HG03565 (cell line): ENCODE data around the gene PHF14.
A peak's percentile ranks its signal among the peaks of the same experiment; 100 is the strongest.
"Not testable (repeated sequence)": the region's sequence is repeated elsewhere in the genome, so short reads cannot be mapped to it uniquely, and the experiment has no call there.

ENCODE experiments used
- ATAC-seq: cut with Tn5 transposase; IDR thresholded peaks from one replicate; pipeline ENCODE4 v1.9.1; 2021; ENCODE audit warnings: mild to moderate bottlenecking, moderate library complexity; ENCODE audit not compliant: unreplicated experiment

PHF14 gene

GRCh38 chr7:10973942-10974911, 555 bp downstream of the PHF14 start:
- peak; percentile 0 for ATAC-seq

GRCh38 chr7:10977113-10977512, 3.4 kb downstream of the PHF14 start:
- no peak for ATAC-seq

DNA sequence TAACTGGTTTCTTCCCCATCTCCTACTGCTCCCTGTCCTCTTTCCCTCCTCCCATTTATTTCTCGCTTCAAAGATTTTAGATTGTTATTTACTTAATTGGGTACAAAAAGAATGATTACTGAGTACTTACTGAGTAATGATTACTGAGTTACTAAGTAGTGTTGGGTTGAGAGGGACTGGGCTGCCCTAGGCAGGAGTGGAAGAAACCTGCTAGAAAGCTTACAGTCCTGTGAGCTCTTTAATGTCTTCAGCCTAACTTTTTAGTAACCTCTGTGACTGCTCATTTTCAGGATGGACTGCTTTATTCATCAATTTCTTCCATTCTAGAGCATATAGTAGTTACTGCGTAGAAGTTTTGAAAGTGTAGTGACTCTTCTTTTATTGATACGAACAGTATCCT, 7.6 kb downstream of the PHF14 start:
- ATAC-seq, result no peak

DNA sequence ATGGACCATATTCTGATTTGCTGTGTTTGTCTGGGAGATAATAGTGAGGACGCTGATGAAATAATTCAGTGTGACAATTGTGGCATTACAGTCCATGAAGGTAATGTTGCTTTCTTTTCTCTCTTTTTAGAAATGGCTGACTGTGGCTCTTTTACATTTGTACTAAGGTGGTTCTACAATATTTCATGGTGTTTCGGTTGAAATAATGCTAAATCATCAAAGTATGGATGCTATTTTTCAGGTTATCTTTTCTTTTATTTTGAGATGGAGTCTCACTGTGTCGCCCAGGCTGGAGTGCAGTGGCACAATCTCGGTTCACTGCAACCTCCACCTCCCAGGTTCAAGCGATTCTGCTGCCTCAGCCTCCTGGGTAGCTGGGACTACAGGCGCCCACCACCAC, 17.1 kb downstream of the PHF14 start:
- not testable (repeated sequence) for ATAC-seq

- not testable (repeated sequence) for ATAC-seq
Measured at GRCh38 chr7:10995482-10996166, 22.0 kb downstream of the PHF14 start.

- ATAC-seq, result no peak
Measured at GRCh38 chr7:10998996-10999757, 25.5 kb downstream of the PHF14 start.

- no peak for ATAC-seq
Measured at GRCh38 chr7:11005202-11005601, 31.5 kb downstream of the PHF14 start.

DNA sequence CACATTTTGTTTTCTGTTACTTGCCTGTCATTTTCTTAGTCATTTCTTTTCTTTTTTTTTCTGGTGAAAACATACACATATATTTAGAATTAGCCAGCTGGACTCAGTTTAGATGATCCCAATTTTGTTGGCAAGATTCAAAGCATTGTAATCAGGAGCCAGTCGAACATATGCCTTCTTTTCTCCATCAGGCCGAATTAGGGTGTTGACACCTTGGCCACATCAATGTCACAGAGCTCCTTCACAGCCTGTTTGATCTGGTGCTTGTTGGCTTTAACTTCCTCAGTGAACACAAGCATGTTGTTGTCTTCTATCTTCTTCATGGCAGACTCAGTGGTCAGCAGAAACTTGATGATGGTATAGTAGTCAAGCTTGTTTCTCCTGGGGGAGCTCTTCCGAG, 32.6 kb downstream of the PHF14 start:
- ATAC-seq, result no peak

GRCh38 chr7:11009631-11010030, 36.0 kb downstream of the PHF14 start:
- no peak for ATAC-seq

DNA sequence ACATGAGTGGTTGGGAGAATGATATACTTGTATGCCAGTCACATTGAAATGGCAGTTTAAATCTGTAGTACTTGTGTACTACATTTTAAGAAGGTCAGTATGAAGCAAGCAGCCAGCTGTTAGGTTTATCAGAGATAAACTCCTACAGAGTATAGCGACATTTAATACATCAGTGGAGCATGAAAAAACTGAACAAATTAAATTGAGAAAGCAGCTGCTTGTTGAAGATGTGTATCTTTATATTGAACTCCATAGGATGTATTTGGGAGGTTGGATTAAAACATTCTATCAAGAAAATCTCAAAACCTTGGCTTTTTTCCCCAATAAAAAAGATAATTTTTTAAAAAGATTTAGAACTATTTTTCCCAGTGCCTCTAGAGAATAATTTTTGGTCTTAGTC, 47.8 kb downstream of the PHF14 start:
- ATAC-seq, result no peak

DNA sequence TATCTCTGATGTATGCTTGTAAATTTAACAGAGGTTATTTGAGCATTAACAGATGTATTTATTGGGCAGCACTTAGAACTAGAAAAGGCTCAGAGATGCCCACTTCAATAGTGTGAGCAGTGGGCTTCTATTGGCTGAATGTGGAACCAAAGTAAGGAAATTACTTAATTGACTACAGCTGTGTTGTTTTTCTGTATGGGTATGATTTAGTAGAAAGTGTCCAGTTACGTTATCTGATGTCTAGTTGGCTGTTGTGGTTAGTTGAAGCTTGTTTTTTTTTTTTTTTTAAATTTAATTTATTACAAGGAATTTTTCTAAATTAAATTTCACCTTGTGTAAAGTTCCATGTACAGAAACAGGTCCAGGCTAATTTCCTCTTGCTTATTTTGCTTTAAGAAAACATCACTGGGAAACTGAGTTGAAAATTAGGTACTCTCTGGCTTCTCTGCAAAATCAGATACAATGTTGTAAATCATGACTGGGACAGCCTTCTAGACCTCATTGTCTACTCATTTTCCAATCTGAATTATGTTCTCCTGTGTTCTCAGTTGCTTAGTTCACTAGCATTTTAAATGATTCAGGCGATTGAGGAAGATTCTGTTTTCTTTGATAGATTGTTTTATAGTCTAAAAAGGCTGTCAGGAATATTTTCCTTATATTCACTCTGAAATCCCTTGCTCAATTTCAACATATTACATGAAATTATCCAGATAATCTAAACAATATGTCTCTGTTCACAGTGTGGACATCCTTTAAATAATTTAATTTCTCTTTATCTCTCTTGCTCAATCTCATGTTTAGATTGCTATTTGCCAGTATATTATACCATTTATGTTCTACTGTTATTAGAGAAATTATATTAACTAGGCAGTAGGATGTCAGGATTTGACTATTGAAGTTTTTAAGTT, 53.0 kb downstream of the PHF14 start:
- ATAC-seq, result no peak

GRCh38 chr7:11035661-11036060, 62.0 kb downstream of the PHF14 start:
- ATAC-seq, result no peak

DNA sequence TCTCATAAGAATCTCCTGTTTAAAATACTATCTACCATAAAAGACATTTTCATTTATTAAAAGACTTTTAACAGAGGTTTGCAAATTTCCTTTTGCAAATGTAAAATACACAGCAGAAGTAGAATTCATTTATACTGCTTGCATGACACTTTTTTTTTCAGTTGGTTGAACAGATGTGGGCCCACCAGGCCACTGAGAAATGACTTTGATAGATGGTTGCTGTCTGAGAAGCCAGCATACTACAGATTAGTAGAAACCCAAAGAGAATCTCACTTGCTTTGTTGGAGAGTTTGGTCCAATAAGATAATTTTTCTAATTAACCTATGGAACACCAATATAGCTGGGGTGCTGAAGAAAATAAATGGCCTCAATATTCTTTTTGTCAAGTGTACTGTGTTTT, 66.3 kb downstream of the PHF14 start:
- no peak for ATAC-seq

DNA sequence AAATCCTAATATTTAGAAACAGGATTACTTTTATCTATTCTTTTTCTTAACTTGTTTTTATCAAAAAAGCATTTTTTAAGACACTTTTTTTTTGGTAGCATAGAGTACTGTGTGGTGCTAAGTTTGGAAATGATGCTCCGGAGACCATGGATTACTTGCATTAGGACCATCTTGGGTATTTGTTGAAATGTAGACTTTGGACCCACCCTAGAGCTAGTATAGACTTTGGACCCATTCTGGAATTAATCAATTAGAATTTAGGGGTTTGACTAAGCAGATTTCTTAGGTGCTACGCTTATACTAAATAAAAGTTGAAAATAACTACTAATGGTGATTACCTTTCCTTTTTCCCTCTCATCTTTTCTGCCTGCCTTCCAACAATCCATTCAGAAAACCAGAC, 80.4 kb downstream of the PHF14 start:
- no peak for ATAC-seq

DNA sequence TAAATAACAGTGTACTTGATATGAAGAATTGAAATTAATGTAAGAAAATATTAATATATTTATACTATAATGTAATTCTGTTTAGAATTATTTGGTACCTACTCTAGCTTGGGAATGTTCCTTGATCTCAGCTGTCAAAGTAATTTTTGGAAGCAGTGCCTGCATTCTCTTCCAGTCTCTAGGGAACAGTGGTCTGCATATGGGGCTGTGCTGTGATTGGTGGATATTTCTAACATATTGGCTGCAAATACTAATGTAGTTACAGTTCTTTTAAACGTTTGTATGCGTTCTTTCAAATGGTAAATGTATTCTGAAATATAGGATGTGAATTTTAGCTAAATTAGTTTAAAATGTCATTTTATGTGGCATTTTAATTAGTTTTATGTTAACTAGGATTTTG, 87.2 kb downstream of the PHF14 start:
- ATAC-seq, result no peak

DNA sequence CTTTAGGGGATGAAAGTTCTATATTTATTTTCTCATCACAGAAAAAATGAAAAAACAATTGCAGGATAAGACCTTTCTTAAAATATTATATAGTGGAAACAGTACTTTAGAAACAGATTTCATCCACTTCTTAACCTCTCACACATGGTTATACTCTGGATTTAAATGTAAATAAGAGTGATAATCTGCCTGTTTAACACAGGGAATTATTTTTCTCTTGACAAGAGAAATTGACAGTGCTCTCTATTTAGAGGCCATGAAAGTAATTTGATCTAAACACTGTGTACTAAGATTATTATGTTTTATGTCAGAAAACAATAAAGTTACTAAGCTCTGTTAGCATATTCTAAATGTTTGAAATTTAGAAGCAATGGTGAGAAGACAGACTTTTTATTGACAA, 88.4 kb downstream of the PHF14 start:
- no peak for ATAC-seq

- no peak for ATAC-seq
Measured at GRCh38 chr7:11069591-11069990, 95.9 kb downstream of the PHF14 start.

DNA sequence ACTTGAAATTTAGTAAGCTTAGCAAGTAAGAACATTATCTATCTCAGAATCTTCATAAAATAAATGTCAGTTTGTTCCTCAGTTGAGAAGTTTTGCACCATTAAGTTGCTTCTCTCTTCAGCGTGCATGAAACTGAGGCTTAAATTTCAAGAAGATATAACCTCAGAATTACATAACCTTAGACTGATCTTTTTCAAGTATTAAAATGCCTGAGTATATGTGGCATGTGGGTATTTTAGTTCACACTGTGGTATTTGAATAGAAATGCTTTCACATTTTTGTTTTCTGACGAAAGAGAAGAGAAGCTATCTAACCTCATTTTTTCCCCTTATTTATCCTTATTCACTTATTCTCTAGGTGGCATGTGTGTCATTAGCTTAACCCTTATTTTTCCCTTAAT, 104.1 kb downstream of the PHF14 start:
- no peak for ATAC-seq

DNA sequence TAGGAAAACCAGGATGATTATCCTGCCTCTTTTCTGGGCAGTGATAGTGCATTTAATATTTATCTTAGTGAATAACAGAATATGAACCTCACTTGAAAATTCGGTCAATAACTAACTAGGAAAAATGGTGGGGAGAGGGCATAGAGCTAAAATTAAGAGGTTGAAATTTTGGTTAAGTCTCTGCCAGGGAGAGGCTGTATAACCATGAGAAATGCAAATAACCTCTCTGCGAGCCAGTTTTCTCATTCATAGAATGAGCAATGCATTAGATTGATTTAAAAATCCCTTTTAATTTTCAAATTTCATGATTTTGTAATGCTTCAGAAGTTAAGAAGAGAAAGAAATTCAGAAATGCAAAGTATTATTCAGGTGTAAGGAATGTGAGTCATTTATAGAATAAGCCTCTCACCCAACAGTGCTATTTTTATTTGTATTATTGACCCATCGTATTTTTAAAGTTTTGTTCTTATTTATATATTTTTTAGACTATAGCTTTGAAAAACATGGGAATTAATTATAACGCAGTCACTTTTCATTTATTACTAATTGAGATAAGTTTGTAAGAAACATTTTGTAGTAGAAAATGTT, 104.7 kb downstream of the PHF14 start:
- ATAC-seq, result peak; percentile 52

- no peak for ATAC-seq
Measured at GRCh38 chr7:11079907-11080306, 106.2 kb downstream of the PHF14 start.
